HTR-8/SVneo (cell line): ENCODE results near the gene ULBP3.
A peak's percentile ranks its signal among the peaks of the same experiment; 100 is the strongest.
"Not testable (repeated sequence)": the region's sequence is repeated elsewhere in the genome, so short reads cannot be mapped to it uniquely, and the experiment has no call there.

Experiments
- DNase-seq: peaks from one replicate; pipeline ENCODE4 v3.0.0; 2011; ENCODE audit warnings: low spot score, mixed read lengths; ENCODE audit not compliant: insufficient read length
- FAIRE-seq: peaks from 2 replicates; lab custom pipeline; 2011; peaks lifted over from hg19 to GRCh38; lab: Jason Lieb, UNC

ULBP3 gene

DNA sequence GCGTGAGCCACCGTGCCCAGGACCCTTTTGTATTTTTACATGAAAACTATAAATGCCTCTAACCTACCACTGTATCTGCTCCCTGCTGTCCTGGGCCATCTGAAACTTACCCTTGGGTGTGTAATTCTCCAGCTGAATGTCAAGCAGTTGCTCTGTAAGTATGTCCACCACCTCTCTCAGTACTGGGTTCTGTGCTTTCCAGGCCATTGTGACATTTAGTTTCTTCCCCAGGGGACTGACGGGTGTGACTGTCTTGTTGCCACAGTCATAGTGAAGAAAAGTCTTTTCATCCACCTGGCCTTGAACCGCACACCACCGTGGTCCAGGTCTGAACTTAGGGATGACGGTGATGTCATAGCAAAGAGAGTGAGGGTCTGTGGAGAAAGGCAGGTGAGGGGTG lies 47.1 kb downstream of the ULBP3 start:
- DNase-seq, FAIRE-seq: not testable (repeated sequence)

DNA sequence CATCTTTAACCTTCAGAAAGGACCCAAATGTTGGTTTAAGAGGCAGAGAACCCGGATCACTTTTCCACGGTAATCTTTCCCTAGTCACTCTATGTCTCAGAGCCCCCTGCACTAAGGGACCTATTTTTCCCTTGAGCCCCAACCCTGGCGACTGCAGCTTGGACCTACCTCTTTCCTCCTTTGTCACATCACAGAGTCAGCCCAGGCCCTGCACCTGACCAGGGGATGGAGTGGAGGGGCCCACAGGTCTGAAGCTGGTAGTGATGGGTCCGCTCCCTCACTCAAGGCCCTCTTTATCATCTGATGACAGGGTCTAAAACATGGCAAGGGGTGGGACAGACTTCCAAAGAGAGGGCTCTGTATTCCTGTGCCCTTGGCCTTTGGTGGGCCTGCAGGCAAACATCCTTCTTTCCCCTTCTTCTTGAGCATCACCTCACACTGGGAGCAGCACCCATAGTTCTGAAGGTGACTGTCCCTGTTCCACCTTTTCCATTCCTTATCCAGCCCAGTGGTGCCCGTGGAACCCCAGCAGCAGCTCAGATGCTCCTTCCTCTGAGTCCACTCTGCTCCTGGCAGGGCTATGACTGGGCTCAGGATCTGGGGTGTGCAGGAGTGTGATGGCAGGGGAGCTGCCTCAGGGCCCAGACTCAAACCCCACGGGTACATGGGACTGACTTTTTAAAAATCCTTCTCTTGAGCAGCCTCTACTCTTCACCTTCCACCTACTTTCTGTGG lies 49.9 kb downstream of the ULBP3 start:
- no peak for DNase-seq
- no peak for FAIRE-seq

GRCh38 chr6:150017186-150017521 lies 51.8 kb downstream of the ULBP3 start:
- not testable (repeated sequence) for DNase-seq

DNA sequence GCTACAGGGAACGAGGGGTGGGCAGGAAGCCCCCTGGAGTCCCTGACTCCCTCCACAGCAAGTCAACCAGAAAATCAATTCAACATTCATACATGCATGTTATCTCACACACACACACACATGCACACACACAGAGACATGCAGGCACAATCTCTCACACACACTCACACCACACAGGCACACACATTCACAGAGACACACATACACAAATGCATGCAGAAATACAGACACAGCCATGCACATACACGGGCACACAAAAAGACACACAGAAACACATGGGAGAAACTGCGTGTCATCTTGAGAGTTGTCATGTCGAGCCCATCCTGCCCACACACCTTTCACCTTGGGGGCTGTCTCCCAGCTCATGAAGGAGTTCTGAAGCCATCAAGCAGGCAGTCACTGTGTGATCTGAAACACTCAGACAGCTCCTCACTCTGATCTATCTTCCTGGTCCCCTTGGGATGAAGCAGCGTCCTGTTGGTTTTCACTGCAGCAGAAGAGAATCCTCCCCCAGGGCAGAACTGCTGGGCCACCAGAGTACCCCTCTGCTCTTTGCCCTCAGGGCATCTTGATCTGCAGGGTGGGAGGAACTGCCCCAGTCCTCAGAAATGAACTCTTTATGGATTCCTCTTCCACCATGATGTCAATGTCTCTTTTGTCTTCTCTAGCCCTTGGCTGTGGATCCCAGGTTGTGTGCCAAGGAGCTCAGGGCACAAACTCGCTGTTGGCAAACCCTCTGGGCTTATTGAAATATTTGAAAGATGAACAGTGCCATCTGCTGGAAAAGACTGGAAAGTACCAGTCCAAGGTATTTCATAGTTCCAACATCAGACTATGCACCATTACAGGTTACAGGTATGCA lies 52.4 kb downstream of the ULBP3 start:
- FAIRE-seq: peak; percentile 4
- peak; percentile 42 for DNase-seq

More at GRCh38 chr6:150017186-150017521, 51.8 kb downstream of the ULBP3 start:
- FAIRE-seq: not testable (repeated sequence)

DNA sequence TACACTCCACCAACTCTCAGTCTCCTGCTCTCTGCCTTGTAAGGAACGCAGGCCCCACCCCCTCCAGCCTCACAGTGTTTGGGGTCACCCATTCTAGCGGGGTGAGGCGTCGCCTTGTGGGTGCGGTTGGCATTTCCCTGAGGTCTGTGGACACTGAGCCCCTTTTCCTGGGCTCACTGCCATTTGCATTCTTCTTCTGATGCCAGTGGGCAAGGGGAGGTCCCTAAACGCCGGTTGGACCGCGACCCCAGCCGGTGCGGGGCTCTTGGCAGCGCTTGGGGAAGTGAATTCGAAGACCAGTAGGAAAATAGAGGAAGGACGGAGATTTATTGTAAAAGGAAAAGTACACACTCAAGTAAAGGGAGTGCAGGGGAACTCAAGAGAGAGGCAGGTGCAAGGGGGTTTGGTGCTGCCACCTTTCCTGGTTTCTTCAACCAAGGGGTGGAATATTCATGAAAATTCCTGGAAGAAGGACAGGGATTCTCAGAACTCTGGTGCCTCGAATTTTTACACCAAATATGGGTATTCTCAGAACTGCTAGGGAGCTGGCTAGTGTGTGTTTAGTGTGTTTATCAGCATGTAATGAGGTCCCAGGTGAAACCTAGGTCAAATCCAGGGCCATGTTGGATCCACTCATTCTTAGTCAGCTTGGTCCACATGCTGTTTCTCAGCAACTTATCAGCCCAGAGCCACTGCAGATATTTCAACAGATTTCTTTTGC lies 53.5 kb downstream of the ULBP3 start:
- not testable (repeated sequence) for FAIRE-seq, DNase-seq

DNA sequence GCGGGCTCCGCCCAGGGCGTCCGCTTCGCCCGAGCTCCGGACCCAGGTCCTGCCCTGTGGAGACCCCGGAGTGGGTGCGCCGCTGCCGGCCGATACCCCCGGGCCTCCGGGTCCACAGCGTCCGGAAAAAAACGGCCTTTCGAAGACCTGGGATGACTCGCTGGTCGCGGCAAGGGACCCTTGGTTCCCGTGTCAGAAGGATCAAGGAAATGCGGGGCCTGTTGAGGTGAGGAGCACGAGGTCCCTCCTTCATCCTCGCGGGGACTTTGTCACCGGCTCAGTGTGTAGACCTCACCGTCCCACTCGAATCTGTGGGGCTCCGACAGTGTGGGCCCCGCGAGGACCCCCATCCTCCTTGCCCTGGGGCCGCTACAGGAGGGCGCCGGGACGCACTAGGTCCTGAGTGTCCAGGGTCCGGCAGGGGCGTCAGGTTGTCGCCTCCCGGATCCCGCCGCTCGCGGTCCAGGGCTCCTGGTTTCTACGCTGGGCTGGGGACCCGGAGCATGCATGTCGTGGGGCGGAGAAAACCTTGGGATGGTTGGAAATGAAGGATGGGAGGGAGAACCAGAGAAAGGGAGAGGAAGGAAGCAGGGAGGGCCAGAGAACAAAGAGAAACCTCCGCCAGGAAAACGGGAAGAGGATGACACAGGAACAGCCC lies 54.2 kb downstream of the ULBP3 start:
- DNase-seq, FAIRE-seq: not testable (repeated sequence)

GRCh38 chr6:150013785-150014622 lies 54.9 kb downstream of the ULBP3 start:
- not testable (repeated sequence) for DNase-seq, FAIRE-seq

- not testable (repeated sequence) for DNase-seq, FAIRE-seq
These were observed 55.8 kb downstream of the ULBP3 start for GRCh38 chr6:150012846-150013784.
